Activated T-cell treated with anti-CD3 and anti-CD28 coated beads for 4 hours (primary cell): ENCODE measurements around the gene ARID2.

Experiments
- DNase-seq: peaks from one replicate; pipeline ENCODE4 v3.0.0-alpha.2; 2020

The ARID2 gene

GRCh38 chr12:45729233-45730083 lies at the start of gene ARID2:
TSS of gene ARID2 (plus strand) at chr12:45729706. CDS start at chr12:45729837, 131 bp downstream.
- peak; percentile 48 for DNase-seq

- DNase-seq = no peak
These were observed 49.1 kb upstream of the ARID2 start for GRCh38 chr12:45680362-45680761.

- DNase-seq = no peak
These were observed 48.0 kb upstream of the ARID2 start for GRCh38 chr12:45681465-45681864.

- no peak for DNase-seq
These were observed 43.8 kb upstream of the ARID2 start for GRCh38 chr12:45685680-45686079.

- DNase-seq = no peak
These were observed 42.2 kb upstream of the ARID2 start for GRCh38 chr12:45687081-45688015.

- DNase-seq = no peak
These were observed 41.3 kb upstream of the ARID2 start for GRCh38 chr12:45688183-45688582.

- DNase-seq = no peak
These were observed 34.5 kb upstream of the ARID2 start for GRCh38 chr12:45695035-45695434.

- DNase-seq = no peak
These were observed 33.9 kb upstream of the ARID2 start for GRCh38 chr12:45695606-45696005.

GRCh38 chr12:45696049-45696448 lies 33.5 kb upstream of the ARID2 start:
- no peak for DNase-seq

GRCh38 chr12:45697371-45697770 lies 32.1 kb upstream of the ARID2 start:
- DNase-seq = no peak

GRCh38 chr12:45701296-45701695 lies 28.2 kb upstream of the ARID2 start:
- no peak for DNase-seq

- DNase-seq = no peak
These were observed 25.6 kb upstream of the ARID2 start for GRCh38 chr12:45703942-45704341.

- no peak for DNase-seq
These were observed 24.5 kb upstream of the ARID2 start for GRCh38 chr12:45704968-45705367.

GRCh38 chr12:45705404-45705803 lies 24.1 kb upstream of the ARID2 start:
- no peak for DNase-seq

- DNase-seq = no peak
These were observed 22.2 kb upstream of the ARID2 start for GRCh38 chr12:45707241-45707857.

GRCh38 chr12:45708363-45708762 lies 21.1 kb upstream of the ARID2 start:
- DNase-seq = no peak

GRCh38 chr12:45708901-45709300 lies 20.6 kb upstream of the ARID2 start:
- no peak for DNase-seq

GRCh38 chr12:45712319-45712718 lies 17.2 kb upstream of the ARID2 start:
- no peak for DNase-seq

- no peak for DNase-seq
These were observed 16.4 kb upstream of the ARID2 start for GRCh38 chr12:45713078-45713477.

- no peak for DNase-seq
These were observed 11.2 kb upstream of the ARID2 start for GRCh38 chr12:45718306-45718705.

GRCh38 chr12:45720069-45720468 lies 9.4 kb upstream of the ARID2 start:
- DNase-seq = no peak

GRCh38 chr12:45721369-45721768 lies 8.1 kb upstream of the ARID2 start:
- DNase-seq = no peak

- no peak for DNase-seq
These were observed 7.6 kb upstream of the ARID2 start for GRCh38 chr12:45721954-45722353.
